Measurements from ENCODE around the gene PIK3CA.
"Not testable (repeated sequence)": the region's sequence is repeated elsewhere in the genome, so short reads cannot be mapped to it uniquely, and the experiment has no call there.

Gene PIK3CA

DNA sequence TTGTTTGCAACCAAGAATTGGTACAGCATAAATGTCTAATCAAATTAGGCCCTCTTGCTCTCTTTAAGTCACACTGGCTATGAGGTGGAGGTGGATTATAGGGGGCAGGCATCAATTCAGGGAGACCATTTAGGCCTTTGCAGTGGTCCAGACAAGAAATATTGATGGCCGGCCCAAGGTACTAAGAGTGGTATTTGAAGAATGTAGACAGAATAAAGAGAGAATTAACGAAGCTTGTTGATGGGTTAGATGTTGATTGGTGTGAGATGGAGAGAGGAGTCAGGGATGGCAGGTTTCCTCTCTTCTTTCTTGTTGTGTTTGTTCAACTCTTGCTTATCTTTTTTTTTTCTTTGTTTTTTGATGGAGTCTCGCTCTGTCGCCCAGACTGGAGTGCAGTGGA lies 48.5 kb downstream of the PIK3CA start:
- H3K27ac ChIP-seq, result no peak overlapping the region
- no peak for TF ChIP-seq ZFX (IDR thresholded peaks at IDR 0.05; ENCODE audit: borderline replicate concordance)
- TF ChIP-seq, protein P1, sequence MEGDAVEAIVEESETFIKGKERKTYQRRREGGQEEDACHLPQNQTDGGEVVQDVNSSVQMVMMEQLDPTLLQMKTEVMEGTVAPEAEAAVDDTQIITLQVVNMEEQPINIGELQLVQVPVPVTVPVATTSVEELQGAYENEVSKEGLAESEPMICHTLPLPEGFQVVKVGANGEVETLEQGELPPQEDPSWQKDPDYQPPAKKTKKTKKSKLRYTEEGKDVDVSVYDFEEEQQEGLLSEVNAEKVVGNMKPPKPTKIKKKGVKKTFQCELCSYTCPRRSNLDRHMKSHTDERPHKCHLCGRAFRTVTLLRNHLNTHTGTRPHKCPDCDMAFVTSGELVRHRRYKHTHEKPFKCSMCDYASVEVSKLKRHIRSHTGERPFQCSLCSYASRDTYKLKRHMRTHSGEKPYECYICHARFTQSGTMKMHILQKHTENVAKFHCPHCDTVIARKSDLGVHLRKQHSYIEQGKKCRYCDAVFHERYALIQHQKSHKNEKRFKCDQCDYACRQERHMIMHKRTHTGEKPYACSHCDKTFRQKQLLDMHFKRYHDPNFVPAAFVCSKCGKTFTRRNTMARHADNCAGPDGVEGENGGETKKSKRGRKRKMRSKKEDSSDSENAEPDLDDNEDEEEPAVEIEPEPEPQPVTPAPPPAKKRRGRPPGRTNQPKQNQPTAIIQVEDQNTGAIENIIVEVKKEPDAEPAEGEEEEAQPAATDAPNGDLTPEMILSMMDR (IDR thresholded peaks at IDR 0.05), result no peak

DNA sequence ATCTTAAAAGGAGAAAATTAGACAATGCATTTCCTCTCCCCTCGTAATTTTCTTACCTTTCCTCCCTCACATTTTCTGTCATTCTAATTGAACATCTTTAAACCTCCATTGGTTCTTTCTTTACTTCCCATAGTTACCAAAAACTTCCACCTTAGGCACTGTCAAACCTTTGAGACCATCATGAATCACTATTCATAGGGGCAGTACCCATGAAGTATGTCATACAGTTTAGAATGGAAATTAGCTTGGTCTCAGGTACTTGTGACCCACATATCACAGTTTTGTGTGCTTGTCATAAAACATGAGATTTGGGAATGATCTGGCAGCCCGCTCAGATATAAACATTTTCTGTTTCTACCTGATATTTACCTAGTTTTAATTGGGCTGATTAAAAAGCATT lies 52.6 kb downstream of the PIK3CA start:
- H3K27ac ChIP-seq, result no peak overlapping the region
- no peak for TF ChIP-seq ZFX (IDR thresholded peaks at IDR 0.05; ENCODE audit: borderline replicate concordance)
- TF ChIP-seq, protein P1 (IDR thresholded peaks at IDR 0.05), result no peak

DNA sequence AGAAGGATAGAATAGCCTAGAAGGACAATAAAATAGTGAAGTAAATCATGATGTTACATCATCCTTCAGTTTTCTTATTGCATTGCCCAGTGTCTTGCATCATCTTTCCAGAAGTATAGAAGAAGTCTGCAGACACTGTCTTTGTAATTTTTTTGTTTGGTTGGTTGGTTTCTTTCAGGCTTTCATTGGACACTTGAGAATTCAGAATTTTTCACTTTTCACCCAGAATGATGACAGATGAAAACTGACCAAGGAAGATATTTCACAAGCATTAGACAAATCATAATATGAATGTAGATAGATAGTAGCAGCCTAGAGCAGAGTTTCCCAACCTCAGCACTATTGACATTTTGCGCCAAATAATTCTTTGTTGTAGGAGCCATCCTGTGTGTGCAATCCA lies 67.4 kb downstream of the PIK3CA start:
- H3K27ac ChIP-seq, result not testable (repeated sequence)

DNA sequence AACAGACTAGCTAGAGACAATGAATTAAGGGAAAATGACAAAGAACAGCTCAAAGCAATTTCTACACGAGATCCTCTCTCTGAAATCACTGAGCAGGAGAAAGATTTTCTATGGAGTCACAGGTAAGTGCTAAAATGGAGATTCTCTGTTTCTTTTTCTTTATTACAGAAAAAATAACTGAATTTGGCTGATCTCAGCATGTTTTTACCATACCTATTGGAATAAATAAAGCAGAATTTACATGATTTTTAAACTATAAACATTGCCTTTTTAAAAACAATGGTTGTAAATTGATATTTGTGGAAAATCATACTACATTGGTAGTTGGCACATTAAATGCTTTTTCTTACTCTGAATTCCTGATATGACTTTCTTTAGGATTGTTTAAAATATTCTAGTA lies 70.1 kb downstream of the PIK3CA start:
- not testable (repeated sequence) for H3K27ac ChIP-seq

DNA sequence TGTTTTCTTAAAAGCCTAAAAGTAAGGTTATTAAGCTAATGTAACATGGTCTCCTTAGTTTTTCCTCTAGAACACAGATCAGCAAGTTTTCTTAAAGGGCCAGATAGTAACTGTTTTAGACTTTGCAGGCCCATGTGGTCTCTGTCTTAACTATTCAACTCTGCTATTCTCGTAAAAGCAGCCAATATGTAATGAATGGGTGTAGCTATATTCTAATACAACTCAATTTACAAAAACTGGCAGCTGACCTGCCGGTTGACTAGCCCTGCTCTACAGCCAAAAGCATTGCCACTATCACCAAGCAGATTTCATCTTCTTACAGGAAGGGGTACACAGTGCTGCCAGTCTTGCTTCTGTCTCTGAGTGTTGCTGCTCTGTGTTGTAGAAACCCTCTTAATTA lies 75.4 kb downstream of the PIK3CA start:
- TF ChIP-seq, protein P1 (IDR thresholded peaks at IDR 0.05), result no peak
- TF ChIP-seq ZFX (IDR thresholded peaks at IDR 0.05; ENCODE audit: borderline replicate concordance), result no peak
- H3K27ac ChIP-seq, result no peak overlapping the region

DNA sequence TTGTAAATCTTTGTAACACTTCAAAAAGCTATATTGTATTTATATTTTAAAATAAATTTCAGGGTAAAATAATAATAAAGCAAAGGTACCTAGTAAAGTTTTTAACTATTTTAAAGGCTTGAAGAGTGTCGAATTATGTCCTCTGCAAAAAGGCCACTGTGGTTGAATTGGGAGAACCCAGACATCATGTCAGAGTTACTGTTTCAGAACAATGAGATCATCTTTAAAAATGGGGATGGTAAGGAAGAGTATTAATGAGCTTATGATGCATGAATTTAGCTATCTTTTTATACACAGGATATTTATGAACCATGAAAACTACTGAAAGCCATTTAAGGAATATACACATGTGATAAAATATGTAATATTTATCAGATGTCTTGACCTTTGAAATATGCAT lies 76.4 kb downstream of the PIK3CA start:
- no peak overlapping the region for H3K27ac ChIP-seq

DNA sequence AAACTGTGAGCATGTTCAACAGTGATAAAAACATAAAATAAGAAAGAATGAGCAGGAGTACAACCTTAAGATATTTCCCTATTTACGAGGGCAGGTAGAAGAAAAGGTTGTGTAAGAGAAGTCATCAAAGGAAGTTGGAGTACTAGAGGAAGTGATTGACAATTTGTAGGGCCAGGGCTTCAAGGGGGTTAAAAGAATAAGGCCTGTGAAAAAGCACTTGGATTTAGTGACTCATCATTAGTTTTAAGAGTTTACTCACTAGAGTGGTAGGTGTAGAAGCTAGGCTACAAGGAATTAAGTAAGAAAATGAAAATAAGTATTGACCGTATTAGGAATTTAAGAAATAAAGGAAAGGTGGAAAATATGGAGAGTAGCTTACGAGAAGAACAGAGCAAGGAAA lies 79.2 kb downstream of the PIK3CA start:
- no peak overlapping the region for H3K27ac ChIP-seq
- TF ChIP-seq, protein P1 (IDR thresholded peaks at IDR 0.05), result no peak
- TF ChIP-seq ZFX (IDR thresholded peaks at IDR 0.05; ENCODE audit: borderline replicate concordance), result no peak

More for the DNA sequence above, 76.4 kb downstream of the PIK3CA start:
- TF ChIP-seq ZFX (IDR thresholded peaks at IDR 0.05; ENCODE audit: borderline replicate concordance), result no peak
- TF ChIP-seq, protein P1 (IDR thresholded peaks at IDR 0.05), result no peak

DNA sequence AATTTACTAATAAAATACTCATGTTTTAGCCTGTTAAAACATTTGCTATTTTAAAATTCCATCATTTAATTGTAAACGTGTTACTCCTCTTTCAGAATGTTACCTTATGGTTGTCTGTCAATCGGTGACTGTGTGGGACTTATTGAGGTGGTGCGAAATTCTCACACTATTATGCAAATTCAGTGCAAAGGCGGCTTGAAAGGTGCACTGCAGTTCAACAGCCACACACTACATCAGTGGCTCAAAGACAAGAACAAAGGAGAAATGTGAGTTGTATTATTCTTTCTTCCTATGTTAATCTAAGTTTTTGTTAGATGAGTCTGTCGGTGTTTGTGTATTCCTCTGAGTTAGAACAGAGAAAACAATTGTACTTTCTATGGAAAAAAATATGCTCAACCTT lies 81.0 kb downstream of the PIK3CA start:
- H3K27ac ChIP-seq, result no peak overlapping the region
- TF ChIP-seq ZFX (IDR thresholded peaks at IDR 0.05; ENCODE audit: borderline replicate concordance), result no peak
- TF ChIP-seq, protein P1 (IDR thresholded peaks at IDR 0.05), result no peak

All from 22Rv1 (cell line).